Hepatocyte (in vitro differentiated cells): ENCODE data around the gene HOXC4.

ENCODE experiments used
- EZH2 ChIP-seq: fragments of 200-600 bp; sonication (generic); IDR thresholded peaks from 2 replicates; pipeline ENCODE4 v1.6.1; 2016; ENCODE audit warnings: antibody characterized with exemption, mild to moderate bottlenecking, borderline replicate concordance
- TF ChIP-seq, protein P1 (sequence below): fragments of 200-600 bp; sonication (generic); IDR thresholded peaks from 2 replicates; pipeline ENCODE4 v1.5.1; 2016; ENCODE audit warnings: antibody characterized with exemption, mild to moderate bottlenecking; ENCODE audit not compliant: poor library complexity

DNA sequence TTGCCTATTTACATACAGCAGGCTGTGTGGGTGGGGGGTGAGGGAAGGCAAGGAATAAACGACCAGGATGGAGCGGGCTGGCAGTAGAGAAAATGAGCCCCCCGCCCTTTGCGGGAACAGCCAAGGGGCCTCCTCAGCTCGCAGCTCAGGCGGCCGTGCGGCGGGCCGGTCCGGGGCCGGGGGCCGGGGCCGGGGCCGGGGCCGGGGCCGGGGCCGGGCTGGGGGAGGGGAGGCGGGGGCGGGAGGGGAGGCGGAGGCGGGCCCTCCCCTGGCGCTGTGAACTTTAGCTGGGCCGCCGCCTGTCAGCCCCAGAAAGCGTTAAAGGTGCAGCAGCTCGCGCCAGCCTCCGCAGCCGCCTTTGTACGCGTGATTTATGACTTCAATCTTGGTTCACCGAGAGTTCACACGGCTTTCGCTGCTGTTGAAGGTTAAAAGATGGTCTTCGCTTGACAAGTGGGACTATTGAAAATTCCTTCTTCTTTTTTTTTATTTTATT lies 28.8 kb downstream of the HOXC4 start:
- TF ChIP-seq, protein P1, sequence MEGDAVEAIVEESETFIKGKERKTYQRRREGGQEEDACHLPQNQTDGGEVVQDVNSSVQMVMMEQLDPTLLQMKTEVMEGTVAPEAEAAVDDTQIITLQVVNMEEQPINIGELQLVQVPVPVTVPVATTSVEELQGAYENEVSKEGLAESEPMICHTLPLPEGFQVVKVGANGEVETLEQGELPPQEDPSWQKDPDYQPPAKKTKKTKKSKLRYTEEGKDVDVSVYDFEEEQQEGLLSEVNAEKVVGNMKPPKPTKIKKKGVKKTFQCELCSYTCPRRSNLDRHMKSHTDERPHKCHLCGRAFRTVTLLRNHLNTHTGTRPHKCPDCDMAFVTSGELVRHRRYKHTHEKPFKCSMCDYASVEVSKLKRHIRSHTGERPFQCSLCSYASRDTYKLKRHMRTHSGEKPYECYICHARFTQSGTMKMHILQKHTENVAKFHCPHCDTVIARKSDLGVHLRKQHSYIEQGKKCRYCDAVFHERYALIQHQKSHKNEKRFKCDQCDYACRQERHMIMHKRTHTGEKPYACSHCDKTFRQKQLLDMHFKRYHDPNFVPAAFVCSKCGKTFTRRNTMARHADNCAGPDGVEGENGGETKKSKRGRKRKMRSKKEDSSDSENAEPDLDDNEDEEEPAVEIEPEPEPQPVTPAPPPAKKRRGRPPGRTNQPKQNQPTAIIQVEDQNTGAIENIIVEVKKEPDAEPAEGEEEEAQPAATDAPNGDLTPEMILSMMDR = no peak
- TF ChIP-seq EZH2 = no peak
